Stimulated activated CD8-positive, alpha-beta memory T cell treated with anti-CD3 and anti-CD28 coated beads, Interleukin-4, amount 100 ng/mL, for 1 hour (primary cell): Measurements from ENCODE around the gene TMEM179B.
A peak's percentile ranks its signal among the peaks of the same experiment; 100 is the strongest.

Source experiments
- DNase-seq, 2 donors: peaks; one replicate each; pipeline ENCODE4 v3.0.0-alpha.2; 2020; ENCODE audit warnings: low read depth in 2 of 2, low spot score in 1 of 2

Gene TMEM179B

DNA sequence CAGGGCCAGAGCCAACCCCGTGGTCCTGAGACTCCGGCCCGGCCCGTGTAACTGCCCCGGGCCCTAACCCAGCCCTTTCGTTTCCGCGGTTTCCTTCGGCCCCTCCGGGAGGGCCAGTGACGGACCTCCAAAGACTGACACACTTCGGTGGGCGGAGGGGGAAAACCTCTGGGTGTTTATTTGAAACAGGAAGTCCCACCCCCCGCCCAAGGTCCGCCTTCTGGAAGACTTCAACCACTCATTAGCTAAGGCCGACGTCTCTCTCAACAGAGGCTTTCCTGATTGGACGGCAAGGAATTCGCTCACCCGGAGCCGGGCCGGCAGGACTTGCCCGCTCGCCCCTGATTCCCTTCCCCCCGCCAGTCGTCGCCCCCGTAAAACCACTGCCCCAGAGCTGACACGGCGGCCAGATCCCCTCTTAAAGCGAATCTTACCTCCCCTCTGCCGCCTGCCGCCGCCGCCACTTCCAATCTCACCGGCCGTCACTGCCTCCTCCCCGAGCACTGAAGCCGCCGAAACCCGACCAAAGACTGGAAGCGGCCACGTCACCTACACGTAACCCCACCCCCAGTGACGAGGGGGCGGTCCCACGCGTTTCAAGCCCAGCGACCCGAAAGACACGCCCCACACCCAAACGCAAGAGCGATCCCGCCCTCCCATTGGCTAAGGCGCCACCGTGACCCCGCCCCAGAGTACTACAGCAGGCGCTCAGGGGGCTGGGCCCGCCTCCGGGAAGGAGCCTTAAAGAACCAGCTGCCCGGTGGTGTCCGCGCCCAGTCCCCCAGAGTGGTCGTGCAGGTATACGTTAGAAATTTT, 44.5 kb downstream of the TMEM179B start, which contains the start of gene STX5:
STX5 (minus strand) TSS at position 532 of the 816 bp plus-strand sequence. CDS start 808 bp downstream, outside the sequence.
- DNase-seq, result peak; percentile 99

DNA sequence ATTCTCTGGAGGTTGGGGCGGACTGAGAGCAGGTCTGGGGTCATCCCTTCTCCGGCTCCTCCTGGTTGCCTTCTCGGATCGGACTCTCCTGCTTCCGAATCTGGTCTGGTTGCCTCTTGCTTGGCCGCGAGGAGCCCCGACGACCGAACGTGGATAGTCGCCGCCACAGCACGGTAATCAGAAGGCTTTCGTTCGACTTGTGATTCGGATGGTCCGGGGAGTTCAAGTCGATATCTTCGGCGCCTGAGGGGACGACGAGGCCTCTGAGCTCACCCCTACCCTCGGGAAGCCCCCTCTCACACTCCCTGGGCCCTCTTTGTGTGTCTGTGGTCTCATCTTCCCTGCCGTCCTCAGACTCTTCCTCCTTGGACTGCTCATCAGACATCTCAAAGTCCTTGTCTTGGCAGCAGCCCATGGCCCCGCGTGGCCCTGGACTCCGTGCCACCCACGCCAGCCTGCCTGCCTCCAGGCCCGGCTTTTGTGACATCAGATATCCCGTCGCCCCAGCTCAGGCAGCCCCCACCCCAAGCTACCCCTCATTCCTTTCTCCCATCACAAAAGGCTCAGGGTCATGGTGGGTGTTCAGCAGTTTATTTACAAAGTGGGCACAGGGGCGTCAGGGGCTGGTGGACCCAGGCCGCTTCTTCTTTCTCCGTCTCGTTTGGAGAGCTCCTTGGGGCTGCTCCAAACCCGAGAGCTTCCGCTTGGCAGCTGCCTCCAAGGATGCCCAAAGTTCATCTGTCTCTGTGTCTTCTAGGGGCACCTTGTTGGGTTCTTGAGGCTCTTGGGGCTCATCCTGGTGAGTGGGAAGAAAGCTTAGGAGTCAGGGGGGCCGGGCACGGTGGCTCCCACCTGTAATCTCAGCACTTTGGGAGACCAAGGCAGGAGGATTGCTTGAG, 45.4 kb downstream of the TMEM179B start, which contains the start of gene TEX54:
TEX54 (minus strand) TSS at position 506 of the 899 bp plus-strand sequence.
- DNase-seq, result no peak

DNA sequence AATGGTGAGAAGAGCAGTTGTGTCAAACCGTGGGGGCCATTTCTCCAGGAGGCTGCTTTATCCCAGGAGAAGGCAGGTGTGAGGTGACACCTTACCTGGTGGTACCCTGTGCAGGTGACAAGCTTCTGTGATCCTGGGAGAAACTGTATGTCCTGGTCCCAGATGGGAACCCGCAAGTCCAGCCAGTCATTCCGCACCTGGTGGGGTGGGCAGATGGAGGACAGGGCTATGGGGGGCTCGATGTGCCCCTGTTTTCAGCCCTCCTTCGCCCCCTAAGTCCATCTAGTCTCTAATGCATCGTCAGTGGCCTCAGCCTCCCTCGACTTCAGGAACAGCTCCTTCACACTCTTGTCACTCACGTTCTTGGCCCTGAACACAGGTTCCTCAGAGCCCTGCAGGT, 48.1 kb downstream of the TMEM179B start:
- DNase-seq, result no peak

DNA sequence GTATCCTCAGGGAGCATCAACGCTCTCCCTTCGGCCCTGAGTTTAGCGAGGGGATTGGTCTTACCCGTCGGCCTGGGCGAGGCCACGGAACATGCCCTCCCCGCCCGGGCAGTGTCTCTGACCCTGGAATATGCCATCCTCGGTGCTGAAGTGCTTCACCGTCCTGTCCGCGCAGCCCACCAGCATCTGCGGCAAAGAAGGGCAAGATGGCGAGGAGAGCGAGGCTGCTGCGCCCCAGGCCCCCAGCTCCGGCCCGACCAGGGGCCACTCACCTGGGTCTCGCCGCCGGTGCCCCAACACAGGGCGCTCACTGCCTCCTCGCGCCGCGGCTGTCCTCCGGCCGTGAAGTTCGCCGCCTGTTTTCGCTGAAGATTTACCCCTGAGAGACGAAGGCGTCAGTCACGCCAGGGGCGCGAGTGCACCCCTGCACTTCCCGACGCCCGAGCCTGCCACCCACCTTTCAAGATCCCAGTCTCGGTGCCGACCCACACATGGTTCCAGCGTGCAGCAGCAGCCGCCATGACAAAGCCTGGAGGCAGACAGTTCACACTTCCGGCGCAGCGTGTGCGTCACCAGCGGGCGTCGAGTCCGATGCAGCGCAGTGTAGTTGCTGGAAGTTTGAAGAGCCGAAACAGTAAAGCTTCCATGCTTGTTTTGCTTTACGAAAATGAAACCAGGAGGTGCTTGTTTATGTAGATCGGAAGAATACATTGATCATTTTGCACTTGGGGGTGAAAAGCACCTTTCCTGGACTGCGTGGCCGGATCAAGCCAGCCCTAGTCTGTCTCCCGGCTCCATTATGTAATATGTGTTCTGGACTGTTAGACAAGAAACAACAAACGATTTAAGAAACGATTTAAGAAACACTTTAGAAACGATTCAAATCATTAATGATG, 52.1 kb downstream of the TMEM179B start, which contains the start of gene WDR74:
WDR74 (minus strand) TSS at position 541 of the 896 bp plus-strand sequence; CDS start at position 521, 20 bp downstream.
- peak; percentile 79 to 82 for DNase-seq
